GM06990 (cell line): ENCODE data around the gene MTG2.

Source experiments
- DNase-seq: peaks from one replicate; pipeline ENCODE4 v3.0.0-alpha.2; 2011; ENCODE audit not compliant: insufficient read length; ENCODE audit errors: extremely low read depth
- H3K27me3 ChIP-seq: replicated peaks from 2 replicates; pipeline ENCODE4 v1.6.0; 2011; ENCODE audit warnings: low read length; ENCODE audit not compliant: control insufficient read depth, insufficient read depth
- H3K36me3 ChIP-seq: 2 replicates; pipeline ENCODE4 v1.5.1; 2011; ENCODE audit warnings: low read length; ENCODE audit not compliant: control insufficient read depth, insufficient read depth
- H3K4me3 ChIP-seq: replicated peaks from 2 replicates; pipeline ENCODE4 v1.5.1; 2011; ENCODE audit warnings: low read depth, mild to moderate bottlenecking, control low read depth, low read length
- CTCF ChIP-seq: IDR thresholded peaks from 2 replicates; pipeline ENCODE4 v1.5.1; 2011; ENCODE audit warnings: low read length, control low read depth, mild to moderate bottlenecking, inconsistent platforms; ENCODE audit not compliant: insufficient read depth, poor library complexity, severe bottlenecking

Gene MTG2

GRCh38 chr20:62216636-62217566 is 34.1 kb downstream of the MTG2 start:
- DNase-seq: no peak
- TF ChIP-seq CTCF: no peak
- H3K36me3 ChIP-seq: no peaks in the 10 kb centered on the region
- no peaks in the 10 kb centered on the region; the same call in 1 of the 2 replicates for H3K27me3 ChIP-seq
- H3K4me3 ChIP-seq: no peak overlapping the region

DNA sequence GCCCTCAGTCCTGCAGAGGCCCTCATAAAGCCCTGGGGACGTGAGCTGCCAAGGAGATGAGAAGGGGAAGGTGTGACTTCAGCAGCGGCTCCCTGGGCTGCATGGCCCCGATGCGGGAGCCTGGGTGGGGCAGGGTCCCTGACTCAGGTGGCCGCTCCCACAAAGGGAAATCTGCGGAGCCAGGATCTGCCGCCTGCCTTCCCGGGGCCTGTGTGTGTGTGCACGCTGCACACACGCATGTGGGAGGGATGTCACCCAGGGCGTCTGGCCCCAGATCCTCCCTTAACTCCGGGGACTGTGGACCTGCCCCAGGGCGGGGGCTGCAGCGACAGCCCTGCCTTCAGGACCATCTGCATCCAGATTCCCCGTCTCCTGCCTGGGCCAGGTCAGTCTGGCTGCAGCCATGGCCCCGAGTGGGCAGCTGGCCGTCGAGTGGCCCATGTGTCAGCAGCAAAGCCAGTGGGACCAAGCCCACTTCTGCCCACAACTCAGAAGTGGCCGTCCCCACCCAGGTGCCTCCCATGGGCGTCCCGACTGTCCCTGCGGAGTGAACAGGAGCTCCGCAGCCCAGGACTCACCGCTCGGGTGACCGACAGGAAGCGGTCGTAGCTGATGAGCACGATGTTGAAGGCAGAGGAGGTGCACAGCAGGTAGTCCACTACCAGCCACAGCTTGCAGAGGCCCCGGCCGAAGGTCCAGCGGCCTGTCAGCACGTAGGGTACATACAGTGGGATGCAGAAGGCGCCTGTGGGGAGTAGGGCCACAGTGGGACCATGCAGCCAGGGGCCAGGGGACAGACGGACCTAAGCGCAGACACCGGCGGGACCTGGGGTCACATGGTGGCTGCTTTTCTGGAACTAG is 35.3 kb downstream of the MTG2 start:
- no peak for TF ChIP-seq CTCF
- H3K4me3 ChIP-seq: no peak overlapping the region
- DNase-seq: no peak
- H3K27me3 ChIP-seq: no peaks in the 10 kb centered on the region; the same call in 1 of the 2 replicates
- H3K36me3 ChIP-seq: no peaks in the 10 kb centered on the region

GRCh38 chr20:62219101-62219991 is 36.5 kb downstream of the MTG2 start:
- TF ChIP-seq CTCF: no peak

DNA sequence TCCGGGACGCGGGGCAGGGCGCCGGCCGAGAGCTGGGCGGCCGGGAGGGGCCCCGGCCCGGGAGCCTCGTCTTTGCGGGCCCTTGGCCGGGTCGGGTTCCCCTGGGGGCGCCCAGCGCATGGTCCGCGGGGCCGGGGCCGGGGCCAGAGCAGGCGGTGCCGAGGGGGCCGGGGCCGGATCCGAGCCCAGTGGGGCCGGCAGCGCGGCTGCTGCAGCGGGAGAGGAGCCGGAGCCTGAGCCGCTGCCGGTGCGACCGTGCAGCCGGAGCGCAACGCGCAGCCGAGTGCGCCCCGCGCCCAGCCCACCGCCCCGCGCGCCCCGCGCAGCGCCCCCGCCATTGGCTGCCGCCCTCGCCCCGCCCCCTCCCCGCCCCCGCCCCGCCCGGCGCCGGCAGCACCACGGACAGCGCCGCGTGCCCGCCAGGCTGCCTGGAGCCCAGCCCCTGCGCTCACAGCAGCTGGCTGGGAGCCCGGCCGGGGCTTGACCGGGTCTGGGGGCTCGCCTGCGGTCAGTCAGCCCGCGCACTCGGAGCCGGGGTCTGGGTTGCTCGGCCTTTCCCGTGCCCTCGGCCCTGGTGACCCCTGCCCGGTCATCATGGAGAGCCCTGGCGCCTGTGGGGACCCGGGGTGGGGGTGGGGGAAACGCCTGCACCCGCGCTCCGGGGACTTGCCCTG is 37.3 kb downstream of the MTG2 start, which contains the start of gene HRH3:
Gene HRH3 (minus strand): TSS at position 287 of the 674 bp plus-strand sequence. CDS start 308 bp downstream, outside the sequence.
- no peak for TF ChIP-seq CTCF
- DNase-seq: no peak
- Histone ChIP-seq H3K36me3 (no peaks in the 10 kb centered on the region), H3K27me3 (no peaks in the 10 kb centered on the region; the same call in 1 of the 2 replicates), H3K4me3 (no peak within 1 kb of the TSS; the same call in 1 of the 2 replicates)

More at GRCh38 chr20:62219101-62219991, 36.5 kb downstream of the MTG2 start:
- Histone ChIP-seq H3K4me3 (no peak overlapping the region), H3K36me3 (no peaks in the 10 kb centered on the region), H3K27me3 (no peaks in the 10 kb centered on the region; the same call in 1 of the 2 replicates)
- no peak for DNase-seq
